SK-N-SH (cell line): Measurements from ENCODE around the gene DLG1.
A peak's percentile ranks its signal among the peaks of the same experiment; 100 is the strongest.

Experiments used
- CTCF ChIP-seq: fragments of 200-600 bp; sonication (generic); IDR thresholded peaks from 2 replicates; pipeline ENCODE4 v1.6.1; 2017; ENCODE audit warnings: antibody characterized with exemption, mild to moderate bottlenecking, moderate library complexity
- EP300 ChIP-seq, 2 experiments: IDR thresholded peaks; 2 replicates each; pipeline versions ENCODE4 v1.4.0 to v1.6.1; 2012; ENCODE audit warnings: borderline replicate concordance in 1 of 2, low read depth in 1 of 2, low read length in 1 of 2
- EZH2phosphoT487 ChIP-seq: fragments of 200-600 bp; sonication (generic); IDR thresholded peaks from 2 replicates; pipeline ENCODE4 v1.6.1; 2017; ENCODE audit warnings: low read depth, mixed run types, mild to moderate bottlenecking, antibody characterized with exemption, moderate library complexity, borderline replicate concordance
- FOXM1 ChIP-seq: IDR thresholded peaks from 2 replicates; pipeline ENCODE4 v1.4.0; 2012; ENCODE audit warnings: low read depth, mild to moderate bottlenecking
- GABPA ChIP-seq: IDR thresholded peaks from 2 replicates; pipeline ENCODE4 v1.4.0; 2012; ENCODE audit warnings: low read depth, mild to moderate bottlenecking
- PBX3 ChIP-seq: IDR thresholded peaks from 2 replicates; pipeline ENCODE4; 2012
- POLR2AphosphoS5 ChIP-seq: IDR thresholded peaks from 2 replicates; pipeline ENCODE4 v1.6.1; 2012; ENCODE audit warnings: low read depth, low read length
- REST ChIP-seq: IDR thresholded peaks from 2 replicates; pipeline ENCODE4 v1.6.1; 2012; ENCODE audit warnings: mild to moderate bottlenecking, low read depth, low read length, moderate library complexity
- TAF1 ChIP-seq: IDR thresholded peaks from 2 replicates; pipeline ENCODE4 v1.6.1; 2012; ENCODE audit warnings: low read depth, mild to moderate bottlenecking, low read length, moderate library complexity, borderline replicate concordance
- TCF12 ChIP-seq: IDR thresholded peaks from 2 replicates; pipeline ENCODE4 v1.4.0; 2012
- USF1 ChIP-seq: IDR thresholded peaks from 2 replicates; pipeline ENCODE4 v1.4.0; 2012; ENCODE audit warnings: low read depth, borderline replicate concordance

- TF ChIP-seq TAF1 (no peak), TCF12 (no peak), CTCF (no peak), EP300 (IDR thresholded peaks at IDR 0.05; ENCODE audit: borderline replicate concordance in 1 of 2, low read depth in 1 of 2, low read length in 1 of 2) (no peak), PBX3 (no peak), EZH2phosphoT487 (no peak), POLR2AphosphoS5 (no peak), GABPA (no peak), USF1 (peak; percentile 29; the same call in 1 of the 2 replicates), REST (no peak), FOXM1 (no peak)
Observed at GRCh38 chr3:197168606-197169005, 129.8 kb downstream of the DLG1 start.
